Mesenchymal stem cell (in vitro differentiated cells and primary cell): ENCODE data around the gene CYTL1.

Source experiments
- DNase-seq: peaks from one replicate; pipeline ENCODE4 v3.0.0-alpha.2; 2013
- H2AFZ ChIP-seq: one replicate; pipeline ENCODE4 v1.6.1; 2013; ENCODE audit warnings: low read depth, mild to moderate bottlenecking, control low read depth, inconsistent platforms, low read length, moderate library complexity
- H2AK5ac ChIP-seq: 2 replicates; pipeline ENCODE4 v1.6.1; 2013; ENCODE audit warnings: low read length, moderate library complexity, mild to moderate bottlenecking, inconsistent platforms; ENCODE audit not compliant: severe bottlenecking
- H2BK120ac ChIP-seq: one replicate; pipeline ENCODE4 v1.6.1; 2013; ENCODE audit warnings: low read depth, mild to moderate bottlenecking, inconsistent platforms, low read length, moderate library complexity
- H2BK12ac ChIP-seq, 2 experiments: one replicate each; pipeline ENCODE4 v1.6.1; 2013; ENCODE audit warnings: inconsistent platforms in 2 of 2, low read length in 2 of 2, mild to moderate bottlenecking in 2 of 2, moderate library complexity in 2 of 2, control low read depth in 1 of 2
- H2BK15ac ChIP-seq: one replicate; pipeline ENCODE4 v1.6.1; 2013; ENCODE audit warnings: mild to moderate bottlenecking, low read depth, inconsistent platforms; ENCODE audit not compliant: poor library complexity, severe bottlenecking
- H2BK5ac ChIP-seq: 2 replicates; pipeline ENCODE4 v1.6.1; 2013; ENCODE audit warnings: low read depth, mild to moderate bottlenecking, low read length, control low read depth, inconsistent platforms; ENCODE audit not compliant: poor library complexity, severe bottlenecking
- H3K14ac ChIP-seq, 2 experiments: one replicate each; pipeline ENCODE4 v1.6.1; 2013; ENCODE audit warnings: inconsistent platforms in 2 of 2, low read length in 2 of 2, control low read depth in 1 of 2, mild to moderate bottlenecking in 1 of 2, moderate library complexity in 1 of 2
- H3K18ac ChIP-seq, 2 experiments: one replicate each; pipeline ENCODE4 v1.6.1; 2013; ENCODE audit warnings: inconsistent platforms in 2 of 2, low read length in 2 of 2, control low read depth in 1 of 2, low read depth in 1 of 2, mild to moderate bottlenecking in 1 of 2
- H3K23ac ChIP-seq, 2 experiments: one replicate each; pipeline ENCODE4 v1.6.1; 2013; ENCODE audit warnings: inconsistent platforms in 2 of 2, low read length in 2 of 2, mild to moderate bottlenecking in 2 of 2, moderate library complexity in 2 of 2, control low read depth in 1 of 2
- H3K27ac ChIP-seq: 2 replicates; pipeline ENCODE4 v1.5.1; 2013; ENCODE audit warnings: mild to moderate bottlenecking, moderate library complexity, low read length, control low read depth, inconsistent platforms; ENCODE audit not compliant: poor library complexity, severe bottlenecking
- H3K27me3 ChIP-seq, 2 experiments: 2 replicates each; pipeline versions ENCODE4 v1.6.1 to v1.7.0; 2013; ENCODE audit warnings: low read length in 2 of 2, mild to moderate bottlenecking in 2 of 2, moderate library complexity in 2 of 2, control low read depth in 1 of 2, inconsistent platforms in 1 of 2; ENCODE audit not compliant: control insufficient read depth in 1 of 2, insufficient read depth in 1 of 2
- H3K36me3 ChIP-seq, 2 experiments: 2 replicates each; pipeline versions ENCODE4 v1.6.1 to v1.7.0; 2013; ENCODE audit warnings: low read length in 2 of 2, control low read depth in 1 of 2, inconsistent platforms in 1 of 2, low read depth in 1 of 2, mild to moderate bottlenecking in 1 of 2; ENCODE audit not compliant: insufficient read depth in 2 of 2, control insufficient read depth in 1 of 2
- H3K4ac ChIP-seq, 2 experiments: one replicate each; pipeline ENCODE4 v1.6.1; 2013; ENCODE audit warnings: inconsistent platforms in 2 of 2, low read length in 2 of 2, mild to moderate bottlenecking in 2 of 2, moderate library complexity in 2 of 2, control low read depth in 1 of 2, low read depth in 1 of 2
- H3K4me1 ChIP-seq: 2 replicates; pipeline ENCODE4 v1.6.1; 2013; ENCODE audit warnings: low read depth, low read length, control low read depth; ENCODE audit not compliant: control insufficient read depth, insufficient read depth
- H3K4me2 ChIP-seq: 2 replicates; pipeline ENCODE4 v1.6.1; 2013; ENCODE audit warnings: low read length, mild to moderate bottlenecking, inconsistent platforms; ENCODE audit not compliant: poor library complexity, severe bottlenecking
- H3K4me3 ChIP-seq, 2 experiments: 2 replicates each; pipeline versions ENCODE4 v1.5.1 to v1.7.0; 2013; ENCODE audit warnings: low read length in 2 of 2, mild to moderate bottlenecking in 2 of 2, control low read depth in 1 of 2, low read depth in 1 of 2; ENCODE audit not compliant: insufficient read depth in 1 of 2
- H3K79me1 ChIP-seq: replicated peaks from 2 replicates; pipeline ENCODE4 v1.6.1; 2013; ENCODE audit warnings: mild to moderate bottlenecking, control low read depth, low read length, inconsistent platforms; ENCODE audit not compliant: poor library complexity, severe bottlenecking
- H3K9ac ChIP-seq: 2 replicates; pipeline ENCODE4 v1.7.0; 2013; ENCODE audit warnings: mild to moderate bottlenecking, low read length, moderate library complexity
- H3K9me3 ChIP-seq: 2 replicates; pipeline ENCODE4 v1.7.0; 2013; ENCODE audit warnings: mild to moderate bottlenecking, low read length; ENCODE audit not compliant: control insufficient read depth
- H4K8ac ChIP-seq: one replicate; pipeline ENCODE4 v1.6.1; 2013; ENCODE audit warnings: inconsistent platforms, mild to moderate bottlenecking, low read length, moderate library complexity
- H4K91ac ChIP-seq: one replicate; pipeline ENCODE4 v1.6.1; 2013; ENCODE audit warnings: mild to moderate bottlenecking, low read length, inconsistent platforms
- WGBS: methylation state at CpG from one replicate; pipeline ENCODE4 v1.1.7; 2013; ENCODE audit warnings: mixed read lengths; 5-methylcytosine and 5-hydroxymethylcytosine counted together

The CYTL1 gene

DNA sequence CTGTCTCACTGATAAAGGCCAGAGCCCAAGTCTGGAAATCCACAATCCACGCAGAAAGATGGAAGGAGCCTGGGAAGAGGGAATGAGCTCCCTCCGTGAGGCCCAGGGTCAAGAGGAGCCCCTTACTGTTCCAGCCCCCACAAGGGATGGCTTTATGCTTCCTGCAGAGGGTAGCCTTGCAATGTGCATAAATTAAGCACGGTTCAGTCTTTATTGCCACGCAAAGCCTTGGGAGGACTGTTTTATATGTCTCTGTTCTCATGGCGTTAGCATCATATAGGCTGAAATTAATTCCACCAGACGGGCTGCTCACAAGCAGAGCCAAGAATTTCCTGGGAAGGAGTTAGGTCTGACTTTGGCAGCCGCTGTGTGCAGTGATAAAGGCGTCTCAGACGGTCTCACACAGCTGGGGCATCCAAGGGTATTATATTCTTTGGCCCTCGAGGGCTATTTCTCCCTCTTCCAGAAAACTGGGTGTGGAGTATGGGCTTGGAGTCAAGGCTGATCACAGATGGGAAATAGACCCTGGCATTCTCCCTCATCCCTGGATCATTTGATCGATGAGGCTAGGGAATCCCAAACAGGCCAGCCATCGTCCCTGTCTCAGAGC is 38.5 kb downstream of the CYTL1 start:
- Histone ChIP-seq H3K36me3 (no peaks in the 10 kb centered on the region), H3K4me2 (no peak overlapping the region), H3K27me3 (peaks cover 0 to 3% of the 10 kb centered on the region in 2 experiments), H3K27ac (no peak overlapping the region), H3K4me3 (peak overlapping the region in 1 of 2 experiments; percentile 49), H4K91ac (no peak overlapping the region), H2AK5ac (no peak overlapping the region), H4K8ac (no peak overlapping the region), H3K4ac (no peak overlapping the region), H3K23ac (peak overlapping the region in 1 of 2 experiments; percentile 24), H3K4me1 (no peaks in the 10 kb centered on the region), H2BK5ac (no peak overlapping the region), H2BK12ac (no peak overlapping the region), H2BK15ac (no peak overlapping the region), H3K9ac (peak overlapping the region; percentile 25), H3K14ac (no peak overlapping the region), H2AFZ (no peak overlapping the region), H2BK120ac (no peak overlapping the region), H3K18ac (no peak overlapping the region), H3K79me1 (no peaks in the 10 kb centered on the region), H3K9me3 (no peaks in the 10 kb centered on the region)
- no peak for DNase-seq
- 60% methylated on average over 12 of the region's 12 CpGs for WGBS

DNA sequence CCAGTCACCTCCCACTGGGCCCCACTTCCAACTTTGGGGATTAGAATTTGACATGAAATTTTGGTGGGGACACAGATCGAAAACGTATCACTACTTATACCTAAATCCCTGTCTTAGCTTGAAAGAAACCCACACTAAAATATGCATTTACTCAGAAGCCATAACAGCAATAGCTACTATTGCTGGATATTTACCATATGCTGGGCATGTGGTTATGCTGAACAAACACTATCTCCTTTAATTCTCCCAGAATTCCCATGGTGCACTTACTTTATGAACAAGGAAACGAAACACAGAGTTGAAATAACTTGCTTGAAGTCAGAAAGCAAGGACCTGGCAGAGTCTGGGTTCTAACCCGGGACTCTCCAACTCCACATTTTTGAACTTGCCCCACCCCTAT is 39.3 kb downstream of the CYTL1 start:
- Histone ChIP-seq H4K91ac (no peak overlapping the region), H3K18ac (no peak overlapping the region), H3K36me3 (no peaks in the 10 kb centered on the region), H3K4me1 (no peaks in the 10 kb centered on the region), H2BK5ac (no peak overlapping the region), H2BK12ac (no peak overlapping the region), H3K14ac (no peak overlapping the region), H3K4ac (no peak overlapping the region), H2BK15ac (no peak overlapping the region), H3K4me2 (no peak overlapping the region), H3K23ac (no peak overlapping the region), H3K27ac (no peak overlapping the region), H3K27me3 (peaks cover 0 to 3% of the 10 kb centered on the region in 2 experiments), H3K4me3 (no peak overlapping the region), H4K8ac (no peak overlapping the region), H3K9me3 (no peaks in the 10 kb centered on the region), H2AFZ (no peak overlapping the region), H3K9ac (no peak overlapping the region), H2AK5ac (no peak overlapping the region), H3K79me1 (no peaks in the 10 kb centered on the region), H2BK120ac (no peak overlapping the region)
- 61% methylated on average over 4 of the region's 4 CpGs for WGBS
- no peak for DNase-seq

DNA sequence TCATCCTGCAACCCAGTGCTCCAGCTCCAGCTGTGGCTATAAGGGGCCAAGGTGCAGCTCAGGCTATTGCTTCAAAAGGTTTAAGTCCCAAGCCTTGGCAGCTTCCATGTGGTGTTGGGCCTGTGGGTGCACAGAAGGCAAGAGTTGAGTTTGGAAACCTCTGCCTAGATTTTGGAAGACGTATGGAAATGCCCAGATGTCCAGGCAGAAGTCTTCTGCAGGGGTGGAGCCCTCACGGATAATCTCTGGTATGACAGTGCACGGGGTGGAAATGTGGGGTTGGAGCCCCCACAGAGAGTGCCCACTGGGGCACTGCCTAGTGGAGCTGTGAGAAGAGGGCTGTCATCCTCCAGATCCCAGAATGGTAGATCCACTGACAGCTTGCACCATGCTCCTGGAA is 44.5 kb downstream of the CYTL1 start:
- H4K8ac ChIP-seq = no peak overlapping the region
- no peak overlapping the region for H4K91ac ChIP-seq
- no peak overlapping the region for H3K4me2 ChIP-seq
- no peak overlapping the region for H2BK120ac ChIP-seq
- H3K9me3 ChIP-seq = no peaks in the 10 kb centered on the region
- H3K4ac ChIP-seq = no peak overlapping the region
- DNase-seq = no peak
- H3K4me3 ChIP-seq = no peak overlapping the region
- H3K79me1 ChIP-seq = no peaks in the 10 kb centered on the region
- no peak overlapping the region for H2BK15ac ChIP-seq
- peaks cover 0 to 8% of the 10 kb centered on the region in 2 experiments for H3K27me3 ChIP-seq
- no peak overlapping the region for H3K27ac ChIP-seq
- 68% methylated on average over 3 of the region's 3 CpGs for WGBS
- no peak overlapping the region for H2AK5ac ChIP-seq
- no peak overlapping the region for H2BK12ac ChIP-seq
- H2BK5ac ChIP-seq = no peak overlapping the region
- no peak overlapping the region for H2AFZ ChIP-seq
- no peak overlapping the region for H3K9ac ChIP-seq
- no peak overlapping the region for H3K23ac ChIP-seq
- H3K4me1 ChIP-seq = no peaks in the 10 kb centered on the region
- H3K36me3 ChIP-seq = no peaks in the 10 kb centered on the region
- no peak overlapping the region for H3K14ac ChIP-seq
- H3K18ac ChIP-seq = no peak overlapping the region

DNA sequence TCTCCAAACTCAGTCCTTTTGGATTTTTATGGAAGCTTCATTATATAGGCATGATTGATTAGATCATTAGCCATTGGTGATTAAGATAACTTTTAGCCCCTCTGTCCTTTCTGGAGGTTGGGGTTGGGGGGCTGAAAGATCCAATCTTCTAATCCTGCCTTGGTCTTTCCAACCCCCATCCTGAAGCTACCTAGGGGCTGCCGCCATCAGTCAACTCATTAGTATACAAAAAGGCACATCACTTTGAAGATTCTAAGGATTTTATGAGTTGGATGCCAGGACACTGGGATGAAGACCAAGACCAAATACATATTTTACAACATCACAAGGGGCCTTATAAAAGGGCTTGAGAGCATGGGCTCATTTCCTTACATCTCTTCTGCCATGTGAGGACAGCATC is 47.5 kb downstream of the CYTL1 start:
- no peak overlapping the region for H2BK15ac ChIP-seq
- no peak overlapping the region for H2BK120ac ChIP-seq
- no peak overlapping the region for H2AK5ac ChIP-seq
- no peak overlapping the region for H3K27ac ChIP-seq
- H3K79me1 ChIP-seq = no peaks in the 10 kb centered on the region
- no peaks in the 10 kb centered on the region for H3K9me3 ChIP-seq
- no peak overlapping the region for H3K4ac ChIP-seq
- no peak for DNase-seq
- H3K27me3 ChIP-seq = peaks cover 0 to 8% of the 10 kb centered on the region in 2 experiments
- H3K14ac ChIP-seq = no peak overlapping the region
- H3K4me2 ChIP-seq = no peak overlapping the region
- no peak overlapping the region for H4K91ac ChIP-seq
- no peak overlapping the region for H2BK5ac ChIP-seq
- no CpG with 5 or more reads among the region's 1 CpG for WGBS
- no peaks in the 10 kb centered on the region for H3K36me3 ChIP-seq
- H3K4me3 ChIP-seq = no peak overlapping the region
- no peak overlapping the region for H3K23ac ChIP-seq
- no peak overlapping the region for H2AFZ ChIP-seq
- H3K4me1 ChIP-seq = no peaks in the 10 kb centered on the region
- no peak overlapping the region for H3K9ac ChIP-seq
- no peak overlapping the region for H4K8ac ChIP-seq
- no peak overlapping the region for H3K18ac ChIP-seq
- no peak overlapping the region for H2BK12ac ChIP-seq
